GM10266 (cell line): ENCODE results near the gene METTL22.
A peak's percentile ranks its signal among the peaks of the same experiment; 100 is the strongest.

Experiments
- DNase-seq: peaks from one replicate; pipeline ENCODE4 v3.0.0; 2012; ENCODE audit errors: extremely low spot score
- CTCF ChIP-seq: IDR thresholded peaks from 2 replicates; pipeline ENCODE4 v1.5.1; 2012; ENCODE audit warnings: mild to moderate bottlenecking, low read depth; ENCODE audit not compliant: control insufficient read depth, insufficient read depth; ENCODE audit errors: missing control alignments

METTL22 gene

DNA sequence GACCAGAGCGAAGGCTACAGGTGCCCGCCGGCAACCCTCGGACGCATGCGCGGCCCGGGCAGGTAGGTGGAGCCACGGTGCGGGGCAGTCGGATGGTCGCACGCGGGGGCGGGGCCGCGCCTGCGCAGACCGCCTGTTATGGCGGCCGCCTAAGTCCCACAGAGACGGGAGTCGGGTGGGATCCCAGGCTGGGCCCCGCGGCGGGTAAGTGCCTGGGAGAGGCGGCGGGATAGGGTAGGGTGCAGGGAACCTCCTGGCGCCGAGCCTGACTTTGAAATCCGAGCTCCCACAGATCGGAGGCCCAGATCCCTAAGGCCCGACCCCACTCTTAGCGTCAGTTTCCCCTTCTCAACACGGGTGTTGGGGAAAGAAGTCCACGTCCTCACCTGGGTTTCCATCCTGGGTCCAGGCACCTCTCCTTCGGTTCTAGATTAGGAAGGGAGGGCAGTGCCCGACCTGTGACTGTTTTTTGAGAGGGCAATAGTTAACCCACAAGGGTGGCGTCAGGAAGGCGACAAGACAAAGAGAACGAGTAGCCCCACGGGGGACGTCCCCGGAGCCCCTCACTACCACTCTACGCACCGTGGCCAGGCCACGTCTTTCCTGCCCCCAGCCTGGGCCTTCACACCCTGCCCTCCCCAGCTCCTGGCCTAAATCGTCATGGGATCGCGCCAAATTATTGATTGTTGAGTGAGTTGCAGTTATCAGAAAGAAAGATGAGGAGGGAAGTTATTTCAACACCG is at the start of gene METTL22:
Gene METTL22 (plus strand): TSS at position 127 of the 743 bp plus-strand sequence. CDS start 3,968 bp downstream, outside the sequence.
- DNase-seq = peak; percentile 98
- TF ChIP-seq CTCF = no peak

- no peak for DNase-seq
- TF ChIP-seq CTCF = no peak
Measured at GRCh38 chr16:8572063-8572918, 49.2 kb upstream of the METTL22 start.

DNA sequence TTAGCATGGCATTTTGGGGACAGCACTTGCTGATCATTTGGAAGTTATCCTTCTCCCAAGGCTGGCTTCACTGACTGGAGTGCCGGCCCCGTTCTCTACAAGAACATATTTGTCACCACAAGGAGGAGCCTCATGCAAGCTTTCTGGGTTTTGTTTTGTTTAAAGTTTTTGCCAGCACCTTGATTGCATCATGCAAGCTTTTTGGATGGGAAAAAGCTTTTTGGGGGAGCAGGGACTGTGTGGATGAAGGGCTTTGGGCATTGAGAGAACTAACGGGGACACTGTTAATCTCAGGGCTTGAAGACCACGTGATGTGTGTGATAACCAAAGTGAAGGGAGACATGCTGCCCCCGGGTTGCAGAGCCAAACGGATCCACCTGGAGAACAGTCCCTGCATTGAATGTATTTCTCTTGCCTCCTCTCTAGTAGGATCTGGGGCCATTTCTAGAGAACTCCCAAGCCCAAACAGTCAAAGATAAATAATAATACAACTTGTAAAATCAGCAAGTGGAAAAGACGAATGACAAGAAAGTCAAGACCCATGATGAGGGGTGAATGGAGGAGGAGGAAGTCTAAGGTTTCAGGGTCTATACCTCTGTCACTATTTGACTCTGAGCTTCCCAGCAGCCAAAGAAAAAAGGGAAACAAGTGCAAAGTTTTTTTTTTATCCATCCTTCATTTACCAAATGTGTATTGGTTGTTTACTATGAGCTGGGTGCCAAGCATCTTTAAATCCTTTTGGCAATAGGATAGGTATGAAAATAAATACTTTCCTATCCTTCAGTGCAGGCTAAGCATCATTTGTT is 48.4 kb upstream of the METTL22 start:
- TF ChIP-seq CTCF = peak; percentile 47
- no peak for DNase-seq

GRCh38 chr16:8575399-8575798 is 46.1 kb upstream of the METTL22 start:
- no peak for DNase-seq
- no peak for TF ChIP-seq CTCF

DNA sequence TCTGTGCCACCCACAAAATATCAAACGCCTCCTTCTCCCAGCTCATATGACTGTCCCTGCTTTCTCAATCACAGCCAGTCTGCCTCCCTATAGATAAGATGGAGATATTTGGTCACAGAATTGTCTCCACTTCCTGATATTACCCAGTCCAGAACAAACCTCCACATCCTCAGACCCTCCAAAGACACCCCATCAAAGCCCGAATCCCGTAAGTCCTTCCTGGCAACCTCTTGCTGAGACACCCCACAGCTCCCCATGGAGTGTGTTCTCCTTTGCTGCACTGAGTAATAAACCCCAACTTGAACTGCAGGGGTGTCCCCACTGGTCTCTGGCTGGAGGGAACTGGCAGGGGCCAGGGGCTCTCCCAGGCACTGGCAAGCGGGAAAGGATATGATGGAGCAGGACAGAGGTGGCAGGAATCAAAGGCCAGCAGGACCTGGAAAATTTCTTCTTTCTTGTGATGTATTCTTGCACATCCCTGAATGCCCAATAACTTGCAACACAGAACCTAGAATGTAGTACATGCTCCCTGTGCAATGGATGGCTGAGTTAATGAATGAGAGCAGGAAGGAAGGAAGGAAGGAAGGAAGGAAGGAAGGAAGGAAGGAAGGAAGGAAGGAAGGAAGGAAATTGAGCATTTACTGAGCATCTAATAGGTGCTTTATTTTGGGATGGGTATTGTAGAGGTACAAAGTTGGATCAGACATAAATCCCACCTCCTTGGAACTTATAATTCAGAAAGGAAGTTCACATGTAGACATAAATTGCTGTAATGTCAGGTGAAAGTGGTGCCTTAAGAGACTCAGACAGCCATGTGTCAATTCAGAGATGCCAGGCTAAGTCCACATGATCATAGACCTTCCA is 45.1 kb upstream of the METTL22 start:
- no peak for DNase-seq
- TF ChIP-seq CTCF = no peak

DNA sequence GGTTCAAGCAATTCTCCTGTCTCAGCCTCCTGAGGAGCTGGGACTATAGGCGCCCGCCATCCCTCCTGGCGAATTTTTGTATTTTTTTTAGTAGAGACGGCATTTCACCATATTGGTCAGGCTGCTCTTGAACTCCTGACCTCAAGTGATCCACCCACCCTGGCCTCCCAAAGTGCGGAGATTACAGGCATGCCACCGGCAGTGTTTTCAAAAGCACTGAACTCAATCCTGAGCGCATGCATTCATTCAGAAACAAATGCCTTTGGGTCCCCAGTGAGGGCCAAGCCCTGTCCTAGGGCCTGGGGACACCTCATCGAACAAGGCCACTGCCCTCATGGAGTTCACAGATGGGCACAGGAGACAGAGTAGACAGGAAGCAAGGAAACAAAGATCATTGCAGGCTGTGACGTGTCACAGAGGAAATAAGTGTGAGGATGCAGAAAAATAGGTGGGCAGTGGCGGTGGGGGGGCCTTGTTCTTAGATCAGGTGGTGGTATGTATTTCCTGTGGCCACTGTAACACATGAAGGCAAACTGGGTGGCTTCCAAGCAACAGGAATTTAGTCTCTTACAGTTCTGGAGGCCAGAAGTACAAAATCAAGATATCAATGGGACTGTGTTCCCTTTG is 43.7 kb upstream of the METTL22 start:
- no peak for DNase-seq
- TF ChIP-seq CTCF = no peak
